ENCODE results near the gene HPGDS.
"Not testable (repeated sequence)": the region's sequence is repeated elsewhere in the genome, so short reads cannot be mapped to it uniquely, and the experiment has no call there.

The HPGDS gene

DNA sequence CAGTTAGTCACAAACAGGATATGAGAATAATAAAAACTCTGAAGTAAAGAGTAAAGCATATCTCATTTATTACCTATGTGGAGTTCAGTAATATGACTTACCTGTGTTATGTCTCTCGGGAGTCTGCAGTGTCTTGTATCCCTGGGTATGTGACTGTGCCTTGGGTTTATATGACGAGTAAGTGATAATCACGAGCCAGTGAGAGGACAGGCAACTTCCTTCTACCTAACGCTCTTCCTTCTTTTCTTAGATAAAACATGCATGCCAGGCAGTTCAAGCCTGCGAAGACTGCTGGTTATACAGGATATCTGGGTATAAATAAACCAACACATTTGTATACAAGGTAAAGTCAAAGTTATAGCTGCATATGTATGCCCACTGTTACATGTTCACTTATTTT lies at the start of gene HPGDS:
Gene HPGDS (minus strand): TSS at position 143 of the 400 bp plus-strand sequence. CDS start 8,207 bp downstream, outside the sequence.
- FAIRE-seq, result no peak
- no peak for DNase-seq (ENCODE audit: insufficient read length, low spot score)

DNA sequence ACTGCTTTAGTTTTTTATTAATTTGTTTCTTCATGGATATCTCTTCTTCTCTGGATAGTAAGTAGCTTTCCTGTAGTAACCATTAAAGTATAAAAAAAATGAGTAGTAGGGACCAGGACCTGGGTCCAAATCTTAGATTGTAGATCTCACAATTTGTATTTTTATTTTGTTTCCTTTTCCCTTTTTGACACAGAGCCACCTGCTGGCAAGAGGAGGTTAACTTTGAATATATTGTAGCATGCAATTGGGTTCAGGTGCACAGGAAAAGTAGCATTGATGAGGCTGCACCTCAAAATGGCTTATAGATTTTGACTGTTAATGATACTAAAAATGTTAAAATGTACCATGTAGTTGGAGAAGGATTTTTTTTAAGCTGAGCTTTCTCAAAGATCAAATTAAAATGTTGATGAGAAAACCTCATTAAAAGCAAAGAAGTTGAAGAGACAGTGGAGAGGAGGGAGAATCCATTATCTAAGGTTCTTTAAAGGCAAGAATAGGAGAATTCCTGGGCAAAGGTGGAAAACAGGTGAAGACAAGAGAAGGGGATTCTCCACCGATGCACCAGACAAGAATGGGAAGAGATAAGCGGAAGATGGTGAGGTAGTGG lies 48.3 kb upstream of the HPGDS start:
- FAIRE-seq, result no peak

DNA sequence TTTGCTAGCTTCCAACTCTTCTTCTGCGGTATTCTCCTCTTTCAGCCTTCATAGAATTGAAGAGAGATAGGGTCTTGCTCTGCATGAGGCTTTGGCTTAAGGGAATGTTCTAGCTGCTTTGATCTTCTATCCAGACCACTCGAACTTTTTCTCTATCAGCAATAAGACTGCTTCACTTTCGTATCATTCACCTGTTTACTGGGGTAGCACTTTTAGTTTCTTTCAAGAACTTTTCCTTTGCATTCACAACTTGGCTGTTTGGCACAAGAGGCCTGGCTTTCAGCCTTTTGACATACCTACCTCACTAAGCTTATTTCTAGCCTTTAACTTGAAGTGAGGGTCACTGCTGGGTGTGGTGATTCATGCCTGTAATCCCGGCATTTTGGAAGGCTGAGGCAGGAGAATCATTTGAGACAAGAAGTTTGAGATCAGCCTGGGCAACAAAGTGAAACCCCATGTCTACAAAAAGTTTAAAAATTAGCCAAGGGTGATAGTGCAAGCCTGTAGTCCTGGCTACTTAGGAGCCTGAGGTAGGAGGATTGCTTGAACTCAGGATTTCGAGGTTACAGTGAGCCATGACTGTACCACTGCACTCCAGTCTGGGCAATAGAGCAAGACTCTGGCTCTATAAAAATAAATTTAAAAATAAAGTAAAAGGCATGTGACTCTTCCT lies 47.1 kb upstream of the HPGDS start:
- no peak for DNase-seq (ENCODE audit: insufficient read length, low spot score)
- no peak for FAIRE-seq

More for the DNA sequence above, 48.3 kb upstream of the HPGDS start:
- peak; percentile 3 for DNase-seq (ENCODE audit: insufficient read length, low spot score)

DNA sequence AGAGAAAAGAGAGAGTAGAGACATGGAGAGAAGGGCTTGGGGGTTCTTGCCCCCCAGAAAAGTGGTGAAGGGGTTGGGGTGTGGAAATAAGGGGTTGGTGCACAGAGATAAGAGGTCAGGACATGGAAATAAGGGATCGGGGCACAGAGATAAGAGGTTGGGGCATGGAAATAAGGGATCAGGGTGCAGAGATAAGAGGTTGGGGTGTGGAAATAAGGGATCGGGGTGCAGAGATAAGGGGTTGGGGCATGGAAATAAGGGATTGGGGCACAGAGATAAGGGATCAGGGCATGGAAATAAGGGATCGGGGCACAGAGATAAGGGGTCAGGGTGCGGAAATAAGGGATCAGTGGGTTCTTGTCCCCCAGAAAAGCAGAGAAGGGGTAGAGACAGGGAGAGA lies 45.3 kb upstream of the HPGDS start:
- not testable (repeated sequence) for DNase-seq (ENCODE audit: insufficient read length, low spot score); FAIRE-seq

DNA sequence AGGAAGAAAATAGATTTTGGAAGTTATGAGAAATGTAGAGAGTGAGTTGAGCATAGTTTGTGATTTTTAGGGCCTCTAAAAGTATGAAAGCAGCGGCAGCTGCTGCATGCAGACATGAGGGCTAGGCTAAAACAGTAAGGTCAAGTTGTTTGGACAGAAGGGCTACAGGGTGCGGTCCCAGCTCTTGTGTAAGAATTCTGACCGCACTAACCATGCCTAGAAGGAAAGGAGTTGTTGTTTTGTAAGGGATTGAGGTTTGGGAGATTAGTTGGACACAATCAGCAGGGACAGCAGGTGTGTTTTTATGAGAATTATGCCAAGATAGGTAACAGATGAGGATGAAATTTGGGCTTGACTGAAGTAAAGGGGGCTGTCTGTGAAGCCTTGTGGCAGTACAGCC lies 42.8 kb upstream of the HPGDS start:
- FAIRE-seq; DNase-seq (ENCODE audit: insufficient read length, low spot score): not testable (repeated sequence)

DNA sequence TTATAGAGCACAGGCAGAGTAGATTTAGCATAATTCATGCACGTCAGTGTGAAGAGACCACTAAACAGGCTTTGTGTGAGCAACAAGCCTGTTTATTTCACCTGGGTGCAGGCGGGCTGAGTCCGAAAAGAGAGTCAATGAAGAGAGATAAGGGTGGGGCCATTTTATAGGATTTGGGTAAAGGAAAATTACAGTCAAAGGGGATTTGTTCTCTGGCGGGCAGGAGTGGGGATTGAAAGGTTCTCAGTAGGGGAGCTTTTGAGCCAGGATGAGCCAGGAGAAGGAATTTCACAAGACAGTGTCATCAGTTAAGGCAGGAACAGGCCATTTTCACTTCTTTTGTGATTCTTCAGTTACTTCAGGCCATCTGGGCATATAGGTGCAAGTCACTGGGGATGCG lies 40.3 kb upstream of the HPGDS start:
- DNase-seq (ENCODE audit: insufficient read length, low spot score); FAIRE-seq: not testable (repeated sequence)

DNA sequence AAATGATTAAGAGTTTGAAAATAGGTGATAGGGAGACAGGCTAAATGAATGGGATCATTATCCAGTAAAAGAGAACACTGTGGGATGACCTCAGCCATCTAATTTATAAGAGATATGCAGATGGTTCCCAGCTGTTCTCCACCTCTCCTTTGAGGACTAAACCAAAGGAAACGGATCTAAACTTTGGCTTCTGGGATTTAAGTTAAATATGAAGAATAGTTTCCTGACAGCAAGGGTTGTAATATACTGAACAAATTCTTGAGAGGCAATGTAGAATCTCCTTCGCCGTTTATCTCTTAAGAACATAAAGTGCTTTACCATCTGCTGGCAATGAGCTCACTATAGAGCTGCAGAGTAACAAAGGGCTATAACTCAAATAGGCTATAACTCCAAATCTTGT lies 35.4 kb upstream of the HPGDS start:
- DNase-seq (ENCODE audit: insufficient read length, low spot score) (no peak), FAIRE-seq (no peak)

DNA sequence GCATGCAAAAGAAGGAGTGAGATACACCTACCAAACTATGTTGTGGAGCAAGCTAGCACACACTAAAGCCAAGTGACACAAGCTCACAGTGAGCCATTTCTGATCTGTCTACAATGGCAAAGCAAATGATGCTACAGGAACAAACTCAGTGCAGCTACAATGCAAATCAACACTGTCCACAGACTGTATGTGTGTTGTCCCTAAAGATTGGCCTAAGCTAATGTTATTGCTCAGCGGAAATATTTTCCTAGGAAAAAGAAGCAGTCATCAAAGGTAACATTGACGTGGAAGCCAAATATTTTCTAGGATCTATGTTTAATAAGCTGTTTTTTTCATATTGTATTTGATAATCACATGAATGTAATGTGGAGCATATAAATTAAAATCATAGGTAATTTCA lies 34.7 kb upstream of the HPGDS start:
- FAIRE-seq, result no peak

DNA sequence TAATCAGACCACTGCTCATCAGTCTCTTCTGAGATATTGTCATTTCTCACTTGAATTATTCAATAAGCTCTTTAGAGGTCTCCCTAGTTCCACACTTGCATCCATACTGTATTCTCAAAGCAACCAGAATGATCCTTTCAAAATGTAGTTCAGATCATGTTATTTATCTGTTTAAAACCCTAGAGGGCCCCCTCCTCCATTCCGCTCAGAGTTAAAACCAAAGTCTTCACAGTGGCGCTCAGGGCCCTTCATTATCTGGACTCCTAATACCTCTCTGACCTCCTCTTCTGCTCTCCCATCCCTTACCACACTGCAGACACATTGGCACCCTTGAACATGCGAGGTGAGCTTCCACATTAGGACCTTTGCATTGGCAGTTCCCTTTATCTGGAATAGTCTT lies 32.7 kb upstream of the HPGDS start:
- FAIRE-seq, result no peak

More for the DNA sequence above, 34.7 kb upstream of the HPGDS start:
- no peak for DNase-seq (ENCODE audit: insufficient read length, low spot score)

DNA sequence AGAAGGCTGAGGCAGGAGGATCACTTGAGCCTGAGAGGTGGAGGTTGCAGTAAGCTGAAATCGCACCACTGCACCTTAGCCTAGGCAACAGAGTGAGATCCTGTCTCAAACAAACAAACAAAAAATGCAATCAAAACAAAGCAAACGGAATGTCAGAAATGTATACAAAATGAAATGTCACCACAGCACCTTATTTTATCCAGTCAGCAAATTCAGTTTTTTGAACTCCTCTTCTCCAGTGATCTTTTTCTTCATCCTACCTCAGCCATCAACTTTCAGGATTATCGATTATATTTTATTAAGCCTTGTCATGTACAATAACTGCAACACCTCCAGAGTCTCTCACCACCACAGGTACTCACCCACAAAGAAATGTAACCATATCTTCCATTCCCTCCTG lies 31.1 kb upstream of the HPGDS start:
- DNase-seq (ENCODE audit: insufficient read length, low spot score) (no peak), FAIRE-seq (no peak)

More for the DNA sequence above, 32.7 kb upstream of the HPGDS start:
- no peak for DNase-seq (ENCODE audit: insufficient read length, low spot score)

DNA sequence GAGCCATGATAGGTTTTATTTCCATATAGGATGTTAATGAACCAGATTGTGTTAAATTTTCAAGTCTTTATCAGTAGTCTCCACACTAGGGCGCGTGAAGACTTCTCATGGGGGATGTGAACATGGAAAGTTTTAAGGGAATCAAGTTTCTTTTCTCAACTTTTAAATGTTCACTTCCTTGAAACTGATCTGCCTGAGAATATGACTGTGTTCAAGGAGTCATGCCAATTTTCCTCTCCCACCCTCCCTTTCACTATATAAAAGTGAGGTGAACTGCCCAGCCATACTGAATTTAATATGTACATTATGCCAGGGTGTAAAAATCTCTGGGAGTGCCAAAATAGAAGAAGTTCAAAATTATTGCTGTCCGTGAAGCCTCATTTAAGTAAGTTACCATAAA lies 30.4 kb upstream of the HPGDS start:
- no peak for DNase-seq (ENCODE audit: insufficient read length, low spot score)
- FAIRE-seq, result no peak

DNA sequence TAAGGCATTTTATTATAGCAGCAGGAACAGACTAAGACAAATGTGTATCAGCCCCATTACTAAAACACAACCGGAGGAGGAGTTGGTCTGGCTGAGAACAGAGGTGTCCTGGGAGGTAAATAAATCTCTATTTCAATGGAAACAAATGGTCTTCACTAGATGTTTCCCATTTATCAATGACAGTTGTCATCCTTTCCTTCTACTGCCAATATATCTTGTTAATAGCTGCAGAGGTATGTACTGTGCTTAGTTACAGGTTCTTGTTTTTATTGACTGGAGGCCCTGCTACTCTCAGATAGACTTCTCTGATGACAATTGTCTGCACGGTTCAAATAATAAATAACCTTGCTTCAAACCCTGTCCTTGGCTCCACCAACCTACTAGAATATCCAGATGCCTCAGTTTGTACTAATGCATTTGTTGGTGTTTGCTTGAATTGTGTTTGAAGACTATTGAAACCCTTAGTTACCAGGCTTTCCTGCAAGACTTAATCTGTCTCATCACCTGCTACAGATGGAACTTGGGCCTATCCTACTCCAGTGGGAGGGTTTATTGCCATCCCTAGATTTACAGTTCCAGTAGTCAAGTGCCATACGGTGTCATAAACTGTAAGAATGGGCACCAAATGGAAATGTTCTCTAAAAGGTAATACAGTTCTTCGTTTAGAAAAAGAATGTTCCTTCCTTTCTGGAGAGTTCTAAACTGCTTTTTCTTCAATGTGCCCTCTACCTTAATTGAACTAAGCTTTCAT lies 29.8 kb upstream of the HPGDS start:
- DNase-seq (ENCODE audit: insufficient read length, low spot score) (no peak), FAIRE-seq (no peak)

DNA sequence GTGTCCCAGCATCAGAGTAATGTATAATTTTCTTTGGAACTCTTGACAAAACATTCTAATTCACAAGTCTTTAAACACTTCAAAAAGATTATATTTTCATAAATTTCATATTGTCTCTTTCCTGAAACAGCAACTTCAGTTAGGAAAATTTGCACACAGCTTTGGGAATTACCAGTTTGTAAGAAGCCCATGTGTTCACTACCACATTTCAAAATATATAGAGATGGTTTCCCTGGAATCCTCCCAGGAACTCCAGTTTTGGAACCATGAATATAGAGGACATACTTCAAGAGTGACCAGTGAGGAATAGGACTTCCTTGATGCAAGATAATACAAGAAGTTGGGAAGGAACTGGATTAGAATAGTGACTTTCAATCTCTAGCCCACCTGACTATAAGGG lies 28.7 kb upstream of the HPGDS start:
- DNase-seq (ENCODE audit: insufficient read length, low spot score), result no peak
- FAIRE-seq, result no peak

DNA sequence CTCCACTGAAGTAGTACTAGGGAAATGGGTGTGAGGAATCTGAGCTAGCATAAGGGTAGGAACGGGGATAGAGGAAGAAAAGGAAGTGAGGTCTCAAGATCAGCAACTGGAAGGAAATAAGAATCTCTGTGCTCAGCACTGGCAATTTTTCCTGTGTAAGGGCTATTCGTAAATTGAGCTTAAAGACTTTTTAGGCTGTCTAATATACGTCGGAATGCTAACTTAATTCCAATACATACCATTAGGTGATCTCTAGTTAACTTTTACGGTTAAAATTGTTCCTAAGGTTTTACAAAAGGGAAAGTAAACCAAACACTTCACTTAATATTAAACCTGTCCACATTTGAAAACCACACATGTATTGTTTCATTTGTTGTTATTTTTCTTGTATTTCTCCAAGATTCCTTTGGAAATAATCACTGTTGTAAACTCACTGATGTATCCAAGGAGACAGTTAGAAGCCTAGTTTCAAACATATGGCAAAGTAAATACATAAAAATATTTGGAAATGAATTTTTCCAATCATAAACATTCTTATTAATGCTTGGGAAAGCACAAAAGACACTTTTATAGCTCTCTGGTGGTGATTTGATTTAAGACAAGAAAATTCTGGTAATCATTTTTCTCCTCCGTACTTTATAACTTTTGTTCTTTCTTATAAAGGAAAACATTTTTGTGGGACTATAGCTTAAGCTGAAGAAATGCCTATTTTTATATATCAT lies 28.1 kb upstream of the HPGDS start:
- FAIRE-seq (no peak), DNase-seq (ENCODE audit: insufficient read length, low spot score) (no peak)

DNA sequence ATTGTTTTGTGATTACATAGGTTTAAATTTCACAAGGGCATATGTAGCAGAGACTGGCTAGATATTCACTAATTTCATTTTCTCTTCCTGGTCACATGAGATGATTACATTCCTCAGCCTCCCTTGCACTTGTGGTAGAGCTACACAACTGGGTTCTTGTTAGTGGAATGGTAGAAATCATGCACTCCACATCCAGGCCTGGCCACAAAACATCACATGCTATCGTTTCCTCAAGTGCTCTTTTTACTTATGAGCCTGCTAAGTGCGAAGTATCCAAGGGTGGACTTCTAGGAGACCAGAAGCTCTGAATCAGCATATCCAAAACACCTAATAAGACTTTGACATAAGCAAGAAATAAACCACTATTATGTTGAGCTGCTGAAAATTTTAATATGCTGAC lies 26.4 kb upstream of the HPGDS start:
- DNase-seq (ENCODE audit: insufficient read length, low spot score) (no peak), FAIRE-seq (no peak)

DNA sequence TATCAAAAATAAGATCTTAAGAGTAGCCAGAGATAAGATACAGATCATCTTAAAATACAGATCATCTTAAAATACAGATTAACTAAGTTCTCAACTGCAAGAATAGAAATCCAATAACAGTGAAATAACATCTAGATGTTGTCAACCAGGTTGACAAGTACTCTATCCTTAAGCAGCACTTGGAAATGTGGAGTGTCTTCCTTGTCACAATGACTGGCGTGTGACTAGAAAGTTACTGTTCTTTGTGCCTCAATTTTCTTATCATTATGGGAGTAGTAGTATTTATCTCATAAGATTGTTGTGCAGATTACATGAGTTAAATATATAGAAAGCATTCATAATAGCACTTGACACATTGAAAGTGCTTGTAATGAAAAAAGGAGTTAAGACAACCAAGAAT lies 25.8 kb upstream of the HPGDS start:
- FAIRE-seq (no peak), DNase-seq (ENCODE audit: insufficient read length, low spot score) (no peak)

DNA sequence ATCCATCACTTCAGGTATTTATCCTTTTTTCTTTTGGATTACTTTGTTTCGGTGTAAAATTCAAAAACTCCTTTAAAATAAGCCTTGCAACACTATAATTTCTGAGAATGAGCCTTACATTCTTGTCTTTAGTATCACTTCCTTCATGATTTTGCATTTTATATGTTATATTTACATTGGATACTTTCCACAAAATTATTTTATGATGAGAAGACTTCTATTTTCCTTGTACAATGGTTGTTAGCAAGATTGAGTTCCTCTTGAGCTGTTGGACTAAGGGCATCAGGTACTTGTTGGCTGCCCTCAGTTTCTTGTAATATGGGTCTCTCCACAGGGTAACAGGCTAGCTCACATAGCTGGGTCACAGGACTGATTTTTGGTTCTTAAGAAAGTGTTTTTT lies 22.7 kb upstream of the HPGDS start:
- no peak for FAIRE-seq
- no peak for DNase-seq (ENCODE audit: insufficient read length, low spot score)

DNA sequence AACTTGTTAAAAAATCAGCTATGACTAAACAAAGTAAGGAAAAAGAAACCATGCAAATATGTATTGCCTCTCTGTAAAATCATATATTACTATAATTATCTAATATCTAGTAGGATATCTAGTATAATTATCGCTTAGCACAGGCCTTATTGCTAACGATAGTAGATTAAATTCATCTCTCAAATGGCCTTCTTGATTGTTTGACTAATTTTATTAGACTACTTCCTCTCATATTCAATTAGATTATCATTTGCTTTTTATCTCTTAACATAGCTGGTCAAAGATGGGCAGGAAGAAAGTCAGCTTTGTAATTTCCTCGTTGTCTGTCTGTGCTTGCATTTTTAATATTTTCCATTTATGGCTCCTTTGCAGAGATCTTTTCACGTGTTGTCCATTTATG lies 21.9 kb upstream of the HPGDS start:
- DNase-seq (ENCODE audit: insufficient read length, low spot score) (no peak), FAIRE-seq (no peak)

DNA sequence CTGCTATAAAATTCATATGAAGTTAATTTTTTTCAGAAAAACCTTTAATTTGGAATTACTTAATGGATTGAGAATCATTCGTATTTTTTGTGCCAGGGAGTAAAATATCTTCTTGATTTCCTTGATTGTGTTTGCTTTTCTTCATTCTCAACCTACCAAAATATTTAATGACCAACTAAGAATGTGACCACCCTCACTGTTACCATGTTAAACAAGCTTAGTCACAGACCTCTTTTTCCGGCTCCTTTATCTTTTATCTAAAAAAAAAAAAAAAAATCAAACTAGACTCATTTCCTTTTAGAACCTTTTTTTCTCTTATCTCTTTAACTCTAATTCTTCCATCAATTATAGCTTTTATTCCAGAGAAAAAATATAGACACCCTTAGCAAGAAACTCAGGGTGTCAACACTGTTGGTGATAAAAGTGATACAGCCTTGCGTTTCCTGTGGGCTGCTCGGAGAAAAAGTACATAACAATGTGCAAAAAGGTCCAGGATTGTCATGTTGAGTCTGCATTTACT lies 20.6 kb upstream of the HPGDS start:
- no peak for FAIRE-seq
- no peak for DNase-seq (ENCODE audit: insufficient read length, low spot score)

DNA sequence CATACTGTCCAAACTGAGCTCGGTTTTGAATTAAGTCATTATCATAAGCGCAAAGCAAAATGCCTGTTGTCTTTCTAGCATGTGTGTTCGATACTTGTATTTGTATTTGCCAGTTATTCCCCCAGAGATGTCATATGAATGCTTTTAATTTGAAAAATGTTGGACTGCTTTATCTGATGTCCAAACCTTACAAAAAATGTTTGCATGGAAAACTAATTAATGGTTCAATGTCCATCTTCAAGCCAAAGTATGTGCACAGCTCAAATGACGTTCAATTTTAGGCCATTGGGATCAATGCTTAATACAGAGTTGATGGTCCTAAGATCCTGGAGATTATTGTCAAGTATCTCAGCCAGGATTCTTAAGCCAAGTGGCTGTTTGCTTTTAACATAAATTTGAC lies 17.2 kb upstream of the HPGDS start:
- DNase-seq (ENCODE audit: insufficient read length, low spot score) (no peak), FAIRE-seq (no peak)

DNA sequence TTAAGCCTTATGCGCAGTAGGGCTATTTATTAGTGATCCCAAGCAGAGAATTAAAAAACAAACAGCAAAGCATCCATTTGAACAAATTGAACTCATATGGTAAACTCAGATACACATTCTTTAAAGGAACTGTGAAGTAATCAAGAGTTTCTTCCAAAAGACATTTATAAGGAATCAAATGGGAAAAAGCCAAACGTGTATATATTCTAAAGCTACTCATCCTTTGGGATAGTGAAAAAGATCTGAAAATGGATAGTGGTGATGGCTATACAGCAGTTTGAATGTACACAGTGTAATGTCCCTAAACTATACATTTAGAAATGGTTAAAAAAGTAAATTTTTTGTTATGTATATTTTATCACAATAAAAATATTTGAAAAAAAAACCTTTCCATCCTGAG lies 16.6 kb upstream of the HPGDS start:
- no peak for FAIRE-seq
- no peak for DNase-seq (ENCODE audit: insufficient read length, low spot score)
